GM12873 (cell line): ENCODE measurements around the gene CREBL2.

ENCODE experiments used
- CTCF ChIP-seq: IDR thresholded peaks from 2 replicates; pipeline ENCODE4 v1.5.1; 2012; ENCODE audit warnings: low read depth, mild to moderate bottlenecking, moderate library complexity, low read length, control low read depth; ENCODE audit not compliant: insufficient read depth; ENCODE audit errors: missing control alignments

Gene CREBL2

GRCh38 chr12:12606781-12607589 is 4.7 kb upstream of the CREBL2 start:
- TF ChIP-seq CTCF, result no peak

- peak; percentile 49 for TF ChIP-seq CTCF
Observed at GRCh38 chr12:12608557-12608957, 3.1 kb upstream of the CREBL2 start.

- TF ChIP-seq CTCF, result no peak
Observed at GRCh38 chr12:12609692-12610091, 2.0 kb upstream of the CREBL2 start.

DNA sequence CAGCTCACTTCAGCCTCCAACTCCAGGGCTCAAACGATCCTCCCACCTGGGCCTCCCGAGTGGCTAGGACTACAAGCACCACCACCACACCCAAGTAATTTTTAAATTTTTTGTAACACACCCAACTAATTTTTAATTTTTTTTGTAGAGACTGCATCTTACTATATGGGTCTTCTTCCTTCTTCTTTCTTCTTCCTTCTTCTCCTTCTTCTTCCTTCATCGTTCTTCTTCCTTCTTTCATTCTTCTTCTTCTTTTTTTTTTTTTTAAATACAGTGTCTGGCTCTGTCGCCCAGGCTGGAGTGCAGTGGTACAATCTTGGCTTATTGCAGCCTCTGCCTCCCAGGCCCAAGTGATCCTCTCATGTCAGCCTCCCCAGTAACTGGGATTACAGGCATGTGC is 965 bp upstream of the CREBL2 start:
- TF ChIP-seq CTCF, result no peak

- no peak for TF ChIP-seq CTCF
Observed at GRCh38 chr12:12612358-12612757, 682 bp downstream of the CREBL2 start.

- TF ChIP-seq CTCF, result no peak
Observed at GRCh38 chr12:12613344-12613743, 1.7 kb downstream of the CREBL2 start.

DNA sequence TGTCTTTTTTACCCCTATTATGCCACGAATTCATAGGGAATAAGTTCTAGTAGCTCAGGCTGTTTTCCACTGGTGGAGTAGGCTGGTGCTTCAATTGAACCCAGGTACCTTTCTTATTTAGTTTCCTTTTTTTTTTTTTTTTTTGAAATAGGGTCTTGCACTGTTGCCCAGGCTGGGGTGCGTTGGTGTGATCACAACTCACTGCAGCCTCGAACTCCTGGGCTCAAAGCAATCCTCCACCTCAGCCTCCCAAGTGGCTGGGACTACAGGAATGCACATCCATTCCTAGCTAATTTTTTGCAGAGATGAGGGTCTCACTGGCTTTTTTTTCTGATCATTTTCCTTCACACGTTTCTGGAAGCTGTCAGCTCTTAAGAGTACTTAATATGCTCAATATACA is 2.7 kb downstream of the CREBL2 start:
- no peak for TF ChIP-seq CTCF
